Fibroblast of peridontal ligament (primary cell): Measurements from ENCODE around the gene ANO1.

Source experiments
- DNase-seq: peaks from one replicate; pipeline ENCODE4 v3.0.0-alpha.2; 2010; ENCODE audit errors: extremely low read depth

Gene ANO1

GRCh38 chr11:70115778-70116177 lies 37.7 kb downstream of the ANO1 start:
- no peak for DNase-seq

DNA sequence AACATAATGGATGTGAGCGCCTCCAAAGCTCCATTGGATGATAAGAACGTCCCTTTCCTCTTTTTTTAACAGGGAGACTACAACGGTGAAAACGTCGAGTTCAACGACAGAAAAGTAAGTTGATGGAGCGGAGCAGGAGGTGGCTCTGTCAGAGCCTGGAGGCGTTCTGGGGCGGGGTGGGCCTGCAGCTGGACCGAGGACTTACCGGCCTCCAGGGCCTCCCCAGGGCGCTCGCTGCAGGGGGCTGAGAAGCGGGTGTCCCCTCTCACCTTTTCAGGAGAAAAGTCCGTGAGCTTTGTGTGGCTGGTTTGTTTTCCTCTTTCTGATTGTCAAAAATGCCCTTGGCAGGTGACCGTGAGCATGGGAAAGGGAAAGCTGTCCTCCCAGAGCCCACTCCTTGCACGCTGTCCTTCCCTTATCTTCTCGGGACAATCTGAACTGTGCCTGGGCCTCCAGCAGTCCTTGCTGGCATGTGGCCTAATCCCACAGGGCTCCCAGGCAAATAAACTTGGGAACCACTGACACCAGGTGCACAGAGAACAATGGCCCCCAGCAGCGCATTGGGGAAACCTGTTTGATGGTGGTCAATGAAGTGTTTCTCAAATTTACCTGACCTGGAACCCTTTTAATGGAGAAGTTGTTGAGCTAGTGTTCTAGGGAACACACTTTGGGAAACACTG lies 38.4 kb downstream of the ANO1 start:
- DNase-seq, result no peak

DNA sequence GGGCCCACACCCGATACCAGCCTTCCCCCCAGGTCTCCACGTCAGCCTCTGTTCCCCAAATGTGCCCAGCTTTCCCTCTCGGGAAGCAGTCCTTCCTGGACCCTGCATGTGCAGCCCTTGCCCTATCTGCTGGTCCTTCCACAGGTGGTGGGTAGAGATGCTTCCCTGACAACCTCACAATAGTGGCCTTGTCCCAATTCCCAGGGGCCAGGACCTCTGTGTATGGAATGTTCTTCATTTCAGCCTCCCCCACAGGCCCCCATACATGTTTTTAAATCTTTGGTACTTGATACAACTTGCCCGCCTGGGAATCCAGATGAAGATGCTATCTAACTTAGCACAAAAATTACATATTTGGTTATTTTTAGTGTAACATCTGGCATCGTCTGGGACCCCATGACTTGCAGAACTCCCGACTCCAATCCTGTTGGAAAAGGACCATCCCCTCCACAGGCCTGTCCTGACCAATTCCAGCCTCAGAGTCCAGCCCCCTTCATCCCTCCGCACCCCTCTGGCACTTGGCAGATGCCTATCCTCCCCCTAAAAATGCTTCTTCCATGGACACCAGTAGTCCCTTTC lies 39.5 kb downstream of the ANO1 start:
- no peak for DNase-seq

DNA sequence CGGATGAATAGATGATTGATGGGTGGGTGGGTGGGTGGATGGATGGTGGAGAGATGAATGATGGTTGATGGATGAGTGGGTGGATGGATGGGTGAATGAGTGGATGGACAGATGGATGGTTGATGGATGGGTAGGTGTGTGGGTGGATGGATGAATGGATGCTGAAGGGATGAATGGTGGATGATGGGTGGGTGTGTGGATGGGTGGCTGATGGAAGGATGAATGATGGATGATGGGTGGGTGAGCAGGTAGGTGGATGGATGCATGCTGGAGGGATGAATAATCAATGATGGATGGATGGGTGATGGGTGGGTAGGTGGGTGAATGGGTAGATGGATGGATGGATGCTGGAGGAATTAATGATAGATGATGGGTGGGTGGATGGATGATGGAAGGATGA lies 40.5 kb downstream of the ANO1 start:
- DNase-seq, result no peak

DNA sequence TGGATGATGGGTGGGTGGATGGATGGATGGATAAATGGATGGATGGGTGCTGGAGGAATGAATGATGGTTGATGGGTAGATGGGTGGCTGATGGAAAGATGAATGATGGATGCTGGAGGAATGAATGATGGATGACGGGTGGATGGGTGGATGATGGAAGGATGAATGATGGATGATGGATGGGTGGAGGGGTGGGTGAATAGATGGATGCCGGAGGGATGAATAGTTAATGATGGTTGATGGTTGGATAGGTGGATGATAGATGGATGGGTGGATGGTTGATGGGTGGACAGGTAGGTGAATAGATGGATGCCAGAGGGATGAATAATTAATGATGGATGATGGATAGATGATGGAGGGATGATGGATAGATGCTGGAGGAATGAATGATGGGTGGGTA lies 41.4 kb downstream of the ANO1 start:
- no peak for DNase-seq

- no peak for DNase-seq
Observed at GRCh38 chr11:70120674-70121073, 42.6 kb downstream of the ANO1 start.

- no peak for DNase-seq
Observed at GRCh38 chr11:70122490-70123198, 44.5 kb downstream of the ANO1 start.

DNA sequence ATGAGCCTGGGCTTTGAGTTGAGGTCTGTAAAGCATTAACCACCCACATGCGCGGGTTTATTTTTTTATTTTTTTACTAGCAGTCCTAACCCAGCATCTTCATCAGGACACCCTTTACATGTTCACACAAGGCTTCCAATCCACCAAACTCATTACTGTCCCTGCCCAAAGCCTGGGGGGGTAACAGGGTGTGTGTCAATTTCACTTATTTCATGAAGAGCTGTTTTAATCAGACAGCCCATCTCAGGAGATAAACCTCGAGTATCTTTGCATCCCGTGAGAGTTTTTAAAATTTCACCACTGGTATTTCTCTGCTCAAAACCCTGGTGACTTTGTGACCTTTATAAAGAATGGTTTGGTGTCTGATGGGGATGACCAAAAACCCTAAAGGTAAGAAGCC lies 45.6 kb downstream of the ANO1 start:
- no peak for DNase-seq

GRCh38 chr11:70124321-70125000 lies 46.3 kb downstream of the ANO1 start:
- no peak for DNase-seq

- DNase-seq, result no peak
Observed at GRCh38 chr11:70126494-70126893, 48.4 kb downstream of the ANO1 start.

- DNase-seq, result peak; percentile 17
Observed at GRCh38 chr11:70127653-70128434, 49.7 kb downstream of the ANO1 start.

GRCh38 chr11:70128435-70128906 lies 50.4 kb downstream of the ANO1 start:
- DNase-seq, result peak; percentile 27

GRCh38 chr11:70129051-70129592 lies 51.0 kb downstream of the ANO1 start:
- DNase-seq, result no peak

DNA sequence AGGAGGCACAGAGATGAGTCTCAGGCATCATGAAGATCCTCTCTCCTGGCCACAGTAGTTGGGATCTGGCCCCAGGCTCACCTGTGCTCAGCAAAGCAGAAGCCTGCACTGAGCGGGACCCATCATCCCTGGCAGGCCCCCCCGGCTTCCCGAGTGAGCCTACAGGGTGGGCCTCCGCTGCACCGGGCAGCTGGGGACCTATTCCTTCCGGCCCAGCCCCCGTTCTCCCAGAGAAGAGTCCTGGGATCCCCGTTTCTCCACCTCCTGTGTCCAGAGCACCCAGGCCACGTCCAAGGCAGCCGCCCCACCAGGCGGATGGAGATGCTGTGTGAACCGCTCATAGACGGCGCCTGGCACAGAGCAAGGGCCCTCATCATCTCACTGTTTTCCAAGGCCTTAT lies 52.5 kb downstream of the ANO1 start:
- DNase-seq, result no peak

DNA sequence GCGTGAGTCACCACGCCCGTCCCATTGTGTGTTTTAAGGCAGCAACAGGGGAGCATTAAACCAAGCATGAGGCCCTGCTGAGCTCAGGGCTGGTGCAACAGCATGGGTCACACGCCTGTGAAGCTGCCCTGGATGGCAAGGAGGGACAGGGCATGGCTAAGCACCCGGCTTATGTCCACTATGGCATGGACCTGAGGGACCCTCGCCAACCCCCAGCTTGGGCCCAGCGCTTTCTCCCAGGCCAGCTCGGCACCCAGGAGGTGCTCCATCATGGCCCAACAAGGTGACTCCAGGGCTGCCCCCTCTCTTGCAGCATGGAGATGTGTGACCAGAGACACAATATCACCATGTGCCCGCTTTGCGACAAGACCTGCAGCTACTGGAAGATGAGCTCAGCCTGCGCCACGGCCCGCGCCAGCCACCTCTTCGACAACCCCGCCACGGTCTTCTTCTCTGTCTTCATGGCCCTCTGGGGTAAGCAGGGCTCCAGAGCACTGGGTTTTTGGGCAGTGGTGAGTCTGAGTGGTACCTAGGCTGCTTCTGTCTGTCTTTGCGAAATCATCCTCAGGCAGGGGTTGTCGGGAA lies 53.6 kb downstream of the ANO1 start:
- DNase-seq, result no peak

- DNase-seq, result no peak
Observed at GRCh38 chr11:70132641-70133040, 54.5 kb downstream of the ANO1 start.

- DNase-seq, result no peak
Observed at GRCh38 chr11:70133771-70134335, 55.7 kb downstream of the ANO1 start.

DNA sequence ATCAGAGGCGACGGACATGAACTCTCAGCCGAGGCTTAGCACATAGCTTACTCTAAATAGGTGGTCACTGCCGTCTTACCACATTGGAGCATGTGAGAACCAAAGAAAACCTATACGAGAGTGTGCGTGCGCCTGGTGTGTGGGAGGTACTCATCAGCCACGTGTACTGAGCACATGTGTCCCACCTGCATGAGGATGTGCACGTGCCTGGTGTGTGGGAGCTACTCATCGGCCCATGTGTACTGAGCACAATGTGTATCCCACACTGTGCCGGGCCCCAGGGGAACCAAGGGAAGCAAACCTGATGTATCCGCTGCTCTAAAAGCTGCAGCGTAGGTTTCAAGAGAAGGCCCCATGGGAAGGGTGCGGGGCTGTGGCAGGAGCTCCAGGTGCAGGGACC lies 56.4 kb downstream of the ANO1 start:
- no peak for DNase-seq

DNA sequence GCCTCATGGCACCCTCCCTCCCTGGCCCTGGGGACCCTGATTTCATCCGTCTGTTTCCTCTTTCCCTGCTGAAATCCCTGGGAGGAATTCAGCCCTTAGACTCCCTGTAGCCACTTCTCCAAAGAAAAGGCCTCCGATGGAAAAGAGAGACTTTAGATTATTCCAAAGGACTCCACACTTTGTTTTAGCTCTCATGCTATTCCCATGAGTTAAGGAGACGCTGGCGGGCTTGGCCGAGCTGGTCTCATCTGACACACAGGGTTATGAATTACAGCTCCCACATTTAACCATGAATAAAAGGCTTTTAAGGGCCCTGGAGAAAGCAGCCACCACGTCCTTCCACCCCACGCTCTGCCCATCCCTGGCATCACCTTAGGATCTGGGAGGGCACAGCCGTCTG lies 57.0 kb downstream of the ANO1 start:
- no peak for DNase-seq

DNA sequence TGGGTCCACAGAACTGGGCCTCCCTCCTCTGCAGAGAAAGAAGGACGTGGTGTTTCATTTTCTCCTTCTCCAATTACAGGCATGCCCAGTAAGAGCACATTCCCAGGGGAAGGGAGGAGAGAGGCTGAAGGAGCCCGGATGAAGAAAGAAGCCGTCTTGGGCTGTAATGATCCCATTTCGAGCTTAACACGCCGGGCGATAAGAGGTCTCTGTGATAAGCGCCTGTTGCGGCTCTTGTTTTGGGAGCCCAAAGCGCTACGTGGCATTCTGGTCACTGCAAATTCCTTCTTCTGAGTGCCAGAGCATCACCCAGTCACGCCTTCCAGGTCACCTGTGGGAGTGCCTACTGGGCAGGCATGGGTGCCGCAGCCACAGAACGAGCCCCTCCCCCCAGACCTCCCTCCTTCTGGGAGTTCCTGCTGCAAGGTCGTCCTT lies 57.5 kb downstream of the ANO1 start:
- DNase-seq, result peak; percentile 68

DNA sequence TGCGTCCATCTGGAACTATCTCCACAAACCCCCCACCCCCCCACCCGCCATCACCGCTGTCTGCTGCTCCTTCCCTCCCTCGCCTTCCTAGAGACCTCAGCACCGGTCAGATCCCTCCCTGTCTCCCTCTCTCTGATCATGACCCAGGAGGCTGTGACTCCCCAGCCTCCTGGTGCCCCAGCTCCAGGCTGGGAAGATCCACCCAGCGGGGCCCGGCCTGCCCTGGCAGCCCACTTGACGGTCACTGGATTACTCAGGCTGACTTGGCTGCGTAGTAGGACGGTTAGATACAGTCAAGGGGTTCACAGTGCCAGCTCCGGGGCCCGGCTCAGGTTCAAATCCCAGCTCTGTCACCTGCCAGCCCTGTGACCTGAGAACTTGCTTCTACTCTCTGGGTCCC lies 59.3 kb downstream of the ANO1 start:
- no peak for DNase-seq
